Amygdala (tissue), 56 donors: ENCODE measurements around the gene GCKR.

Experiments used
- DNase-seq, 56 donors: peaks; one replicate each; lab custom pipeline; 2025; lab: John Stamatoyannopoulos, UW

The GCKR gene

GRCh38 chr2:27571197-27571596, 74.6 kb downstream of the GCKR start:
- DNase-seq: no peak

DNA sequence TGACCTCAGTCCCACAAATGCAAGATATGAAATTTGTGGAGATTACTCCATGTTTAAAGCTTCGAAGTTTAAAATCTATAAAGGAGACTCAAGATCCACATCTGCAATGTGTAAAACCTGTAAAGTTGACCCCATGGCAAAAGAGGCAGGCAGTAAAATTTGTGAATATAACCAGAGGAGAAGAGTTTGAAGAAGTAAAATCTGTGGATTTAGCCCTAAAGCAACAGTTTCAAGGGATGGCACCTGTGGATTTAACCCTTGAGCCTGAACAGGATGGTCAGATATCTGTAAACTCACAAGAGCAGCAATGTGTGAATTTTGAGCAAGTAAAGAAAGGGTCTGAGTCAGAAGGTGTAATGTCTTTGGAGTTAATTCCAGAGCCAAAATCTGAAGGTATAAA, 75.0 kb downstream of the GCKR start:
- no peak for DNase-seq

DNA sequence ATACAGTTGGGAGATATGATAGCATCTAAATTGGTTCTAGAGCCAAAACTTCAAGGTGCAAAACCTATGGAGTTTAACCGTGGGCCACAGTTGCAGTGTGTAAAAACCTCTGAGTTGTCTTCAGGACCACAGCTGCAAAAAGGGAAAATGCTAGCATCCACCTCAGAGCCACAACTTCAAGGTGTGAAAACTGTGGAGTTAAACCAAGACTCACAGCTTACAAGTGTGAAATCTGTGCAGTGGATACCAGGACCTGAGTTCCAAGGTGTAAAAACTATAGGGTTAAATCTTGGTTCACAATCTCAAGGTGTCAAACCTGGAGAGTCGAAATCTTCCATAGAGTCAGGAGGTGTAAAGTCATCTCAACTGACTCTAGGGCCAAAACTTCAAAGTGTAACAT, 75.8 kb downstream of the GCKR start:
- DNase-seq: no peak

- DNase-seq: no peak
Measured at GRCh38 chr2:27572998-27573429, 76.4 kb downstream of the GCKR start.
